NCI-H2227 (cell line): ENCODE data around the gene MMP28.

ENCODE experiments used
- DNase-seq: peaks from one replicate; lab custom pipeline; 2025; ENCODE audit not compliant: unreplicated experiment; lab: John Stamatoyannopoulos, UW

MMP28 gene

GRCh38 chr17:35726953-35727460, 68.4 kb downstream of the MMP28 start:
- no peak for DNase-seq

- no peak for DNase-seq
Measured at GRCh38 chr17:35726127-35726952, 69.1 kb downstream of the MMP28 start.

GRCh38 chr17:35725802-35726126, 69.7 kb downstream of the MMP28 start:
- DNase-seq, result no peak

GRCh38 chr17:35725058-35725457, 70.4 kb downstream of the MMP28 start:
- DNase-seq, result no peak

- no peak for DNase-seq
Measured at GRCh38 chr17:35723735-35724134, 71.7 kb downstream of the MMP28 start.

- no peak for DNase-seq
Measured at GRCh38 chr17:35717475-35717874, 78.0 kb downstream of the MMP28 start.

GRCh38 chr17:35716897-35717465, 78.5 kb downstream of the MMP28 start:
- DNase-seq, result no peak

GRCh38 chr17:35716173-35716572, 79.3 kb downstream of the MMP28 start:
- DNase-seq, result no peak
